GM12878 (cell line): ENCODE results near the gene SRBD1. TPM values are rescaled to one million over a fixed set of nuclear protein-coding genes. Genes with fewer than 3 reads are reported as not detected.

Source experiments
- ATAC-seq: fragments of 200-7000 bp; cut with Tn5 transposase; 3 replicates; pipeline ENCODE4 v1.9.1; 2020; ENCODE audit warnings: mild to moderate bottlenecking, moderate library complexity
- BruUV-seq: library from RNA; stranded (reverse); fragments of 400-500 nt; replicated peaks from 2 replicates; lab custom pipeline; 2021; lab: Mats Ljungman, UMichigan
- CTCF ChIA-PET: fragments of 300-600 bp; sonication (Branson Sonifier 250); formaldehyde crosslinking; extraction: SDS; loops from one replicate; lab custom pipeline; 2021; ENCODE audit warnings: inconsistent platforms; lab: Yijun Ruan, JAX
- POLR2A ChIA-PET: fragments of 350-600 bp; formaldehyde crosslinking; extraction: SDS; loops from one replicate; lab custom pipeline; 2021; ENCODE audit warnings: inconsistent platforms; lab: Charles Lee
- RAD21 ChIA-PET: fragments of 300-600 bp; sonication (Branson Sonifier 250); formaldehyde crosslinking; loops from one replicate; lab custom pipeline; 2023; ENCODE audit warnings: antibody characterized with exemption; ENCODE audit not compliant: unreplicated experiment; lab: Charles Lee
- SMC1A ChIA-PET: fragments of 300-600 bp; sonication (Branson Sonifier 250); formaldehyde crosslinking; loops from one replicate; lab custom pipeline; 2023; ENCODE audit not compliant: unreplicated experiment, uncharacterized antibody; lab: Charles Lee
- DNase-seq: peaks from one replicate; pipeline ENCODE4 v3.0.0-alpha.2; 2011; ENCODE audit warnings: low read depth, low spot score
- FAIRE-seq: peaks from 3 replicates; lab custom pipeline; 2011; peaks lifted over from hg19 to GRCh38; lab: Jason Lieb, UNC
- H2AFZ ChIP-seq: 2 replicates; pipeline ENCODE4 v1.6.0; 2011; ENCODE audit warnings: low read depth, low read length, control low read depth; ENCODE audit not compliant: control insufficient read depth
- H3K27ac ChIP-seq: 2 replicates; pipeline ENCODE4 v1.5.1; 2011; ENCODE audit warnings: control low read depth; ENCODE audit not compliant: control insufficient read depth, insufficient read depth
- H3K27me3 ChIP-seq, 2 experiments: replicated peaks in 1 of 2; 2 replicates each; pipeline versions ENCODE4 v1.6.0 to v1.6.1; 2011; ENCODE audit warnings: low read length in 1 of 2; ENCODE audit not compliant: control insufficient read depth in 2 of 2, insufficient read depth in 2 of 2
- H3K36me3 ChIP-seq, 2 experiments: 2 replicates each; pipeline ENCODE4 v1.5.1; 2011; ENCODE audit warnings: low read length in 1 of 2; ENCODE audit not compliant: control insufficient read depth in 2 of 2, insufficient read depth in 2 of 2
- H3K4me1 ChIP-seq: 2 replicates; pipeline ENCODE4 v1.6.1; 2011; ENCODE audit warnings: mild to moderate bottlenecking, low read length, moderate library complexity, mixed read lengths; ENCODE audit not compliant: control insufficient read depth, insufficient read depth
- H3K4me2 ChIP-seq: 2 replicates; pipeline ENCODE4 v1.6.0; 2011; ENCODE audit warnings: control low read depth; ENCODE audit not compliant: control insufficient read depth, insufficient read depth
- H3K4me3 ChIP-seq: fragments of 200-600 bp; sonication (generic); 2 replicates; pipeline ENCODE4 v1.5.1; 2016
- H3K79me2 ChIP-seq: 2 replicates; pipeline ENCODE4 v1.6.0; 2011; ENCODE audit warnings: low read length; ENCODE audit not compliant: control insufficient read depth, insufficient read depth
- H3K9ac ChIP-seq: 2 replicates; pipeline ENCODE4 v1.8.0; 2011; ENCODE audit warnings: low read length, control low read depth, mixed read lengths; ENCODE audit not compliant: control insufficient read depth, insufficient read depth
- H3K9me3 ChIP-seq: replicated peaks from 3 replicates; pipeline ENCODE4 v1.5.1; 2011; ENCODE audit warnings: mild to moderate bottlenecking, low read length; ENCODE audit not compliant: control insufficient read depth, insufficient read depth
- H4K20me1 ChIP-seq: 2 replicates; pipeline ENCODE4 v1.6.0; 2011; ENCODE audit not compliant: control insufficient read depth, insufficient read depth
- ATF3 ChIP-seq: IDR thresholded peaks from 2 replicates; pipeline ENCODE4 v1.6.1; 2011; ENCODE audit warnings: low read depth, mild to moderate bottlenecking, low read length, moderate library complexity, borderline replicate concordance; ENCODE audit errors: extremely low read depth
- ESRRA ChIP-seq: IDR thresholded peaks from 2 replicates; pipeline ENCODE4 v1.6.1; 2012; ENCODE audit warnings: mild to moderate bottlenecking, low read length, improper control_type of control experiment
- NFYB ChIP-seq: IDR thresholded peaks from 2 replicates; pipeline ENCODE4 v1.6.1; 2011; ENCODE audit warnings: low read depth, mild to moderate bottlenecking, low read length, improper control_type of control experiment, moderate library complexity; ENCODE audit not compliant: insufficient read depth
- PAX8 ChIP-seq: fragments of 450-650 bp; IDR thresholded peaks from 2 replicates; pipeline ENCODE4 v1.6.1; 2017; ENCODE audit warnings: mild to moderate bottlenecking, moderate library complexity
- POU2F2 ChIP-seq: IDR thresholded peaks from 3 replicates; pipeline ENCODE4 v1.6.1; 2011; ENCODE audit warnings: low read depth, mild to moderate bottlenecking, low read length, borderline replicate concordance
- RCOR1 ChIP-seq: conservative IDR thresholded peaks from 2 replicates; pipeline ENCODE4 v1.6.1; 2012; ENCODE audit warnings: low read depth, low read length, improper control_type of control experiment
- SMAD1 ChIP-seq: fragments of 450-650 bp; IDR thresholded peaks from 2 replicates; pipeline ENCODE4 v1.6.1; 2018; ENCODE audit warnings: mild to moderate bottlenecking, low read depth; ENCODE audit not compliant: partially characterized antibody
- SUPT20H ChIP-seq: IDR thresholded peaks from 2 replicates; pipeline ENCODE4 v1.6.1; 2011; ENCODE audit warnings: low read depth, mild to moderate bottlenecking, low read length, moderate library complexity, borderline replicate concordance; ENCODE audit not compliant: control insufficient read depth
- YBX1 ChIP-seq: fragments of 450-650 bp; IDR thresholded peaks from 2 replicates; pipeline ENCODE4 v1.6.1; 2016; ENCODE audit warnings: antibody characterized with exemption
- in situ Hi-C: fragments of 300-500 bp; cut with MboI; formaldehyde crosslinking; loops from 9 replicates; pipeline ENCODE4 v1.14.3; 2018; ENCODE audit warnings: mixed read lengths
- intact Hi-C: fragments of 100-400 bp; cut with micrococcal nuclease; formaldehyde crosslinking; loops from one replicate; pipeline ENCODE4 v1.14.2; 2022; ENCODE audit not compliant: unreplicated experiment
- polyA plus RNA-seq, 11 experiments: library from polyadenylated mRNA; depleted of rRNA in 4 of 11; unstranded in 6 of 11; stranded (reverse) in 5 of 11; fragments of >200 nt; fragmentation: Nextera tagmentation in 4 of 11; fragmentation: Illumina TruSeq in 1 of 11; extraction: Ambion mirVana in 4 of 11; extraction: Trizol in 1 of 11; gene quantifications; 1 replicate in 1 of 11; 2 replicates in 10 of 11; pipeline versions ENCODE4 v1.2.1 to v1.2.3, GENCODE V29; 2011 to 2016; ENCODE audit warnings: inconsistent platforms in 2 of 11, missing spikeins in 2 of 11, low read depth in 1 of 11
- total RNA-seq, 4 experiments: library from RNA; depleted of rRNA in 3 of 4; stranded (reverse); fragments of >200 nt in 3 of 4; fragmentation: Illumina TruSeq in 1 of 4; extraction: Trizol in 1 of 4; gene quantifications; 2 replicates each; pipeline versions ENCODE4 v1.2.1 to v1.2.3, GENCODE V29; 2013 to 2021

SRBD1 gene
- total and polyA plus RNA-seq, 10 of the 15 experiments (the other 5 are each of a cell fraction or from before 2014, with no cell fraction given), result 9.7 to 33.1 (median 20.1) TPM

- Histone ChIP-seq H3K79me2 (no peaks in the 10 kb centered on the region), H3K27me3 (no peaks in the 10 kb centered on the region), H3K36me3 (no peaks in the 10 kb centered on the region), H3K4me1 (no peaks in the 10 kb centered on the region), H4K20me1 (no peaks in the 10 kb centered on the region), H3K9ac (no peak overlapping the region), H3K4me3 (no peak overlapping the region), H2AFZ (no peak overlapping the region), H3K9me3 (no peaks in the 10 kb centered on the region), H3K27ac (no peak overlapping the region), H3K4me2 (no peak overlapping the region)
- intact Hi-C loops (no loop called here), in situ Hi-C loops (no loop called here)
- no TSS peak for BruUV-seq
- POLR2A ChIA-PET, result interaction anchor here (0.6 kb wide), 1 partner anchor 433 kb away, joined by 9 read pairs; no protein-coding TSS in a partner anchor
- no peak for DNase-seq
- RAD21 ChIA-PET, result interaction anchor here (0.6 kb wide), 1 partner anchor 155 kb away, joined by 3 read pairs; no protein-coding TSS in a partner anchor
- no peak for ATAC-seq
- SMC1A ChIA-PET, result interaction anchor here (0.6 to 1.9 kb wide), 3 partner anchors 10 to 84 kb away, joined by 3 to 4 read pairs (median 3); no protein-coding TSS in a partner anchor
- CTCF ChIA-PET, result interaction anchor here (1.2 kb wide), 1 partner anchor 422 kb away, joined by 3 read pairs; no protein-coding TSS in a partner anchor
- no peak for FAIRE-seq
- TF ChIP-seq ATF3 (no peak), SMAD1 (no peak), PAX8 (no peak), ESRRA (no peak), POU2F2 (no peak), NFYB (no peak), YBX1 (no peak), SUPT20H (no peak), RCOR1 (no peak)
These were observed 208.0 kb downstream of the SRBD1 start for GRCh38 chr2:45403036-45403435.
